T-helper 2 cell treated with Interferon-gamma antibody and Interleukin-4, amounts not matched to agents 5 μg/mL and 100 μg/mL, for 36 hours (primary cell): ENCODE measurements around the gene SETBP1.

Experiments
- DNase-seq: peaks from one replicate; pipeline ENCODE4 v3.0.0; 2021; ENCODE audit warnings: low spot score
- H3K27ac Mint-ChIP-seq: one replicate; pipeline ENCODE4 v1.8.0; 2021; ENCODE audit warnings: mild to moderate bottlenecking, mixed read lengths
- H3K27me3 Mint-ChIP-seq: one replicate; pipeline ENCODE4 v1.8.0; 2021; ENCODE audit warnings: low read depth, mixed read lengths
- H3K36me3 Mint-ChIP-seq: one replicate; pipeline ENCODE4 v1.8.0; 2021; ENCODE audit warnings: low read depth, mixed read lengths
- H3K4me1 Mint-ChIP-seq: one replicate; pipeline ENCODE4 v1.8.0; 2021; ENCODE audit warnings: low read depth, mixed read lengths
- H3K4me3 Mint-ChIP-seq: one replicate; pipeline ENCODE4 v1.8.0; 2022; ENCODE audit warnings: mild to moderate bottlenecking, moderate library complexity, mixed read lengths
- H3K9me3 Mint-ChIP-seq: one replicate; pipeline ENCODE4 v1.8.0; 2021; ENCODE audit warnings: mixed read lengths

SETBP1 gene

DNA sequence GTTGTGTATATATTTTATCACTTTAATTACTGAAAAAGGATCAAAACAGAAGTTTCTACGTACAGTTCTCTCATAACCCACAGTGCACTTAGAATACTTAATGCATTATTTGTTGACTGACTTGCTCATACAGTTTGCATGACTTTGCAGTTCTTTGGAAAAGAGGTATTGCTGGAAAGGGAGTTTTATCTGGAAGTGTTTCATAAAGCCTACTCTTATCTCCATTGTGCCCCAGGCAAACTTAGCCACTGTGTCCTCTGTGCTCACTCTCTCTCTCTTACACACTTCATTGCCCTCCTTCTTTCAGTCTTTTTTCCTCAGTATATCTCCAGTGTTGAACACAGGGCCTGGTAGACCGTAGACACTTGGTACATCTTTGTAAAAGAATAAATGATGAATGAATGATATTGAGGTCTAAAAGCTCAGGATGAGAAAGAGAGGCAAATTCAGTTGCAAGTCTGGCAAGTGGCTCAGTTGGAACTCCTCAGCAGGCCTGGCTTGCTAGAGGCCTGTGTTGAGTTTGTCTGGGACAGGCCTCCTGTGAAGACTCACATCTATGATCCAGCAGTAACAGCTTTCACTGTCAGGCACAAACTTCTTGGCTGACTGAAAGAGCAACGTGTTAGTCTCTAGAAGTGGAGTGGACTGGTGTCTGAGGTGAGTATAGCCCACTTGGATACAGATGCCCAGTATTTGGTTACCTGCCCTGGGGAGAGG, 56.1 kb downstream of the SETBP1 start:
- no peak overlapping the region for H3K27ac Mint-ChIP-seq
- no peaks in the 10 kb centered on the region for H3K9me3 Mint-ChIP-seq
- peaks cover 41% of the 10 kb centered on the region for H3K27me3 Mint-ChIP-seq
- peaks cover 33% of the 10 kb centered on the region for H3K4me1 Mint-ChIP-seq
- H3K4me3 Mint-ChIP-seq, result no peak overlapping the region
- H3K36me3 Mint-ChIP-seq, result peaks cover 3% of the 10 kb centered on the region
- no peak for DNase-seq

DNA sequence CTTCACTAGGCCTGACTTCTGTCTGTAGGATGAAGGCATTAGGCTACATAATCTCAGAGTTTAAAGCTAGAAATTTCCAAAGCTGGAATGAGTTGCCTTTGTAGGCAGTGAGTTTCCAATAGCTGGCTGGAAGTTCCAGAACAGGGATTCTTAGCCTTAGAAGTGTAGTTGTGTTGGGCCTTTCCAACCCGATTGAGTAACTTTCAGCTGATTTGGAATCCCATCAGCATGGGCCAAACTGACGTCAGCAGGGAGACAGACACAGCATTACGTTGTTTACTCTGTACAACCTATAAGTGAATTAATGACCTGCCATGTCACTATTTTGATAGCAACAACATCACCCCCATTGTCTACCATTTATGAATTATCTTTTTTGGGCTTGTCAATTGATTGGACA, 56.9 kb downstream of the SETBP1 start:
- H3K27me3 Mint-ChIP-seq, result peaks cover 45% of the 10 kb centered on the region
- H3K36me3 Mint-ChIP-seq, result peaks cover 3% of the 10 kb centered on the region
- H3K9me3 Mint-ChIP-seq, result no peaks in the 10 kb centered on the region
- H3K4me1 Mint-ChIP-seq, result peaks cover 25% of the 10 kb centered on the region
- no peak for DNase-seq
- H3K27ac Mint-ChIP-seq, result no peak overlapping the region
- no peak overlapping the region for H3K4me3 Mint-ChIP-seq

DNA sequence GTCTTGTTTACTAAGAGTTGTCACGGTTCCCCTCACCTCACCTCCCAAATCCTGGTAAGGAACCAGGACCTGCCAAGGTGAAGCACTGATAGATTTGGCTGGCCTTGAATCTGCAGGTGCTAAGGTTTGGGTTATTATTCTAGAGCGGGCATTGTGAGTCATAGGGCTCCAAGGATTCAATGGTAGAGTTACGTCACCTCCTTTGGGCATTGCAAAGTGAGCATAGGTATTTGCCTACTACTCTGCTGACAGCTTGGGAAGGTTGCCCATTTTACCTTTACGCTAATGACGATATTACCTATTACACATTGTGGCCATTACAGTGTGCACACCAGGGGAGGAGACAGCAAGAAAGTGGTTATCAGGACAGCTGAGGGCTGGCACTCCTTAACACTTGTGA, 59.3 kb downstream of the SETBP1 start:
- H3K9me3 Mint-ChIP-seq, result no peaks in the 10 kb centered on the region
- H3K4me3 Mint-ChIP-seq, result no peak overlapping the region
- no peak overlapping the region for H3K27ac Mint-ChIP-seq
- peaks cover 6% of the 10 kb centered on the region for H3K4me1 Mint-ChIP-seq
- H3K27me3 Mint-ChIP-seq, result peaks cover 47% of the 10 kb centered on the region
- H3K36me3 Mint-ChIP-seq, result peaks cover 3% of the 10 kb centered on the region
- DNase-seq, result no peak

DNA sequence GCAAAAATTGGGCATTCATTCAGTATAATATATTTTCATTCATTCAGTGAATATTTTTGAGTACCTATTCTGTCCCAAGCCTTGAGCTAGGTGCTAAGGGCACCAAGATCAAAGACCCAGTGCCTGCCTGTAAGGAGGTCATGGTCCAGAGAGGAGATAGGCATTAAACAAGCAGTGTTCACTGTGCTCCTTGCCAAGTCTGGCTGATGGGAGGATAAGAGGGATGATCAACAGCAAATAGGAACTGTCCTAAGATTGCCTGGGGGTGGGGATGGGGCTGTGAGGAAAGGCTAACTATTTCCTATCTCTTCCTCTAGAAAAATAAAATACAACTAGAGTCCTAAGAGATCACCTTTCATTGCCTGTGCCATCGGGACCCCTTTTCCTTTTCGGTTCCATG, 60.4 kb downstream of the SETBP1 start:
- H3K4me3 Mint-ChIP-seq, result no peak overlapping the region
- H3K4me1 Mint-ChIP-seq, result peaks cover 2% of the 10 kb centered on the region

DNA sequence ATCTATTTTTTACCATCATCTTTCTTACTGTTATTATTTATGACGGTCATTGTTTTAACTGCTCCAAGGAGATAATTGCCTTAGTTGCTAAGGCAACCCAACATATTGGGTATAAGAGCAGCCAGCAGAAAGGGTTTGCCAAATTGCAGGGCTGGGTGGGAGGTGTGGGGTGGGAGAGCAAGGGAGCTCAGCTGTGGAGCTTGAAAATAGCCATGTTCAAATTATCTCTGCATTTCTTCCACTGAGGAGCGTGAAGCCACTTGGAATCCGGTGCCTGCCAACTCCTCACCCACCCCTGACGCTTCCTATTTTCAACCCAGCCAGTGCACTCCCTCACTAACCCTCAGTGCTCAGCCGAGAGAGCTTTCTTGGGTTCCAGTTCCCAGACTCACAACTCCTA, 60.8 kb downstream of the SETBP1 start:
- Mint-ChIP-seq H3K36me3 (peaks cover 3% of the 10 kb centered on the region), H3K27me3 (peaks cover 51% of the 10 kb centered on the region)

More for the DNA sequence above, 60.4 kb downstream of the SETBP1 start:
- DNase-seq, result no peak
- no peak overlapping the region for H3K27ac Mint-ChIP-seq
- no peaks in the 10 kb centered on the region for H3K9me3 Mint-ChIP-seq
- H3K27me3 Mint-ChIP-seq, result peaks cover 51% of the 10 kb centered on the region
- H3K36me3 Mint-ChIP-seq, result peaks cover 3% of the 10 kb centered on the region

DNA sequence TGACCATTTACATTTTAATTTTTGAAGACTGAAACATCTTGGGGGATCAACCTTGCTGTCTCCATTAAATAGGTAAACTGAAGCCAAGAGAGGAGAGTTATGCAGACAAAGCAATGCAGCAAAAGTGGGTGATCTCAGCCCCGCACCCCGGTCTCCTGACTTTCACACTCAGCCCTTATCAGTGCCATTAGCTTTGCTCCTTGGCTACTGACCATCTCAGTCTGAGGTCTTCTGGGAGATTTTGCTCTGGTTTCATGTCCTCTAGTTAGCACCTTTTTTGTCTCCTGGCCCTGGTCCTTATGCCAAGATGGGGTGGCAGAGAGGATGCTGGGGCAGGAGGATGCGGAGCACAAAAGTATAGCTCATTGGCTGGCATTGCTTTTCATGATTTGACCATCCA, 61.4 kb downstream of the SETBP1 start:
- Mint-ChIP-seq H3K4me3 (no peak overlapping the region), H3K27ac (no peak overlapping the region), H3K9me3 (no peaks in the 10 kb centered on the region), H3K4me1 (peaks cover 2% of the 10 kb centered on the region), H3K36me3 (no peaks in the 10 kb centered on the region), H3K27me3 (peaks cover 49% of the 10 kb centered on the region)
- DNase-seq, result no peak

More for the DNA sequence above, 60.8 kb downstream of the SETBP1 start:
- Mint-ChIP-seq H3K4me3 (no peak overlapping the region), H3K27ac (no peak overlapping the region), H3K4me1 (peaks cover 2% of the 10 kb centered on the region), H3K9me3 (no peaks in the 10 kb centered on the region)
- no peak for DNase-seq

DNA sequence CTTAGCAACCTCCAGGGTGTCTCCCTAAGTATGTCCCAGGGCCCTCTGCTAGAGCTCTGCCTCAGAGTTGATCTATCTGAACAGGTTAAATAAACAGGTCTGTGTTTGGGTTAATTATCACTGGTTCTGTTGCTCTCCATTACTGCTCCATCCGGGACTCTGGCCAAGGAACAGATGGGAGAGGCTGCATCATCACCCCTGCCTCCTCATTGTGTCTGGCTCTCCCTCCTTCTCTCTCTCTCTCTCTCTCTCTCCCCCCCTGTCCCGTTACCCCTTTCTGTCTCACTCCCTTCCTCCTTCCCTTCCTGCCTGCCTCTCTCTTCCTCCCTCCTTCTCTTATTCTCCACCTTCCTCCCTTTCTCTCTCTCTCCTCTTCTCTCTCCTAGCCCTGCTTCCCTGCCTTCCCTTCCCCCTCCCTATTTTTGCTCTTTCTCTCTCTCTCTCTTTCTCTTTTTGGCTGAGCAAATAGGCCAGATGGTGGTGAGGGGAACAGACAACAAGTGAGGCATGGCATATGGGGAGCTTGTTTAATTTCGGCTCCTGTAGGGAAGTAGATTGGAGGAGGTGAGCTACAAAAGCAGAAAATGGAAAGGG, 62.1 kb downstream of the SETBP1 start:
- Mint-ChIP-seq H3K4me1 (peaks cover 2% of the 10 kb centered on the region), H3K4me3 (no peak overlapping the region), H3K27ac (no peak overlapping the region), H3K36me3 (peaks cover under 1% of the 10 kb centered on the region), H3K27me3 (peaks cover 49% of the 10 kb centered on the region), H3K9me3 (no peaks in the 10 kb centered on the region)
- DNase-seq, result no peak

DNA sequence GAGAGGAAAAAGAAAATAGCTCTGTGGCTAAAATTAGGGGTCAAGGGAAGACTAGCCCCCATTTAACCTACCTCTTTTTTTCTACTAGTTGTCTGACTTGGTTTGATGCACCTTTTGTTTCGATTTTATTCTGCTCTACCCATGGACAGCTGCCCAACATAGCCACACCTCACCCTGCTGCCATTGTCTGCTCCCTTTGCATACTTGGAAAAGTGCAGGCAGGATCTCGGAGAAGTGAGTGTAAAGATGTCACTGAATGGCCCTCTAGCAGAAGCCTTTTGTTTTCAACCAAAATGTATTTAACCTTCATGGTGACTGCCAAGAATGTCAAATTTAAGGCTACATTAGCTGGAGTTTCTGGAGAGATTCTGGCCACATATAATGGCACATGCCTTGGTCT, 62.9 kb downstream of the SETBP1 start:
- no peak overlapping the region for H3K4me3 Mint-ChIP-seq
- peaks cover 2% of the 10 kb centered on the region for H3K4me1 Mint-ChIP-seq
- H3K27me3 Mint-ChIP-seq, result peaks cover 50% of the 10 kb centered on the region
- H3K36me3 Mint-ChIP-seq, result peaks cover 2% of the 10 kb centered on the region
- DNase-seq, result no peak
- no peaks in the 10 kb centered on the region for H3K9me3 Mint-ChIP-seq
- no peak overlapping the region for H3K27ac Mint-ChIP-seq

DNA sequence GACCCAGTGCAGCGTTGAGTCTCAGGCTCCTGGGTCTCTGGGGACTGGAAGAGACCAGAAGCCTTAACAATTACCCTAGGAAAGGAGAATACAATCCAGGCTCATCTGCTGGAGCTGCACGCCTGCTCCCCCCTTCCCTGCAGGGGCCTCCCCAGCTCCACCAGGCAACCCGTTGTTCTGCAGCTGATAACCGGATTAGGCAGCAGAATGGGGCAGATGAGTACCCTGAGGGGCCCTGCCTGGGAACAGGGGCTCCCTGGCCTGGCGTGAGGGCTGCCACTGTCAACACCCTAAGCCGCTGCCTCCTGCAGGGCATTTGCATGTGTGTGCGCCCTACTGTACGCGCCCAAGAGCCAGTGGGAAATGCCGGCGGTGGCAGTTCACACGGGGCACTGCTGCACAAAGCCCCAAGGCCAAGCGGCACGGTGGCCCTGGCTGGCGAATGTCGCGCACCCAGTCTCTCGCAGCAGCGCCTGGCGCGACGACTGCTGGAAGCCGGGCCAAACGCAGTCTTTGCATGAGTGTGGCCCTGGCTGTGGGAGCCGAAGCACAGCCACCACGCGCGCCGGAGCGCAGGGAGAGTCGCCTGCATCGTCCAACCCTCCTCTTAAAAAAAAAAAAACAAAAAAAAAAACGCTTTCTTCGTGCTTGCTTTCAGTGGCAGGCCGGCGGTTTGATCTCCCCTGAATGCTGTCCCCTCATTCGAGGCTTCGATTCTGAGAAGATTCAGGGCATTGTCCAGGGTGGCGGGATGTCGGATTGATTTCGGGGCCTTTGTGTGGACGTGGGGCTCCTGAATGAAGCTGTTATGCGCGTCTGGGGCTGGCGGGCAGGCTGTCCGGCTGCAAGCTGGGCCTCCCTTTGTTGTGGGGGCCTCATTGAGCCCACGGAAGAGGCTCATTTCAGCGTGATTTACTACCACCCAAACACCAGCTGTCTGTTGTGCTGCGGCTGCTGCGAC, 63.8 kb downstream of the SETBP1 start:
- Mint-ChIP-seq H3K9me3 (no peaks in the 10 kb centered on the region), H3K4me3 (no peak overlapping the region), H3K4me1 (peaks cover 2% of the 10 kb centered on the region), H3K36me3 (peaks cover 2% of the 10 kb centered on the region), H3K27ac (no peak overlapping the region), H3K27me3 (peaks cover 51% of the 10 kb centered on the region)
- DNase-seq, result no peak

DNA sequence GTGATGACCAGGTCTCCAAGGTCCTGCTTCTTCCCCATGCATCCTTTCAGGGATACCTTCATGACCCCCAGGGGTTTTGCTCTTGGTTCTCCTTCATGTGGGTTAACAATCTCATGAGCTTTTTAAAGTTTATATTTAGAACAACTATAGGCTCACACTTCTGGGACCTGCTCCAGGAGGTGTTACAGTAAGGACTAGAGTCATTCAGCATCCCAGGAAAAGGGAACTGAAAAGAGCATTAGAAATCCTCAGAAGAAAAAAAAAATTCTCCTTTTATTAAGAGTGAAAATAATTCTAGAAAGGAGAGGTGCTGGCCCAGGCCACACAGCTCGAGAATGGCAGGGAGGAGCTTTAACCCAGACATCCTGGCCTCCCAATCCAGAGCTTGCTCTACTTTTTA, 66.5 kb downstream of the SETBP1 start:
- no peak overlapping the region for H3K27ac Mint-ChIP-seq

DNA sequence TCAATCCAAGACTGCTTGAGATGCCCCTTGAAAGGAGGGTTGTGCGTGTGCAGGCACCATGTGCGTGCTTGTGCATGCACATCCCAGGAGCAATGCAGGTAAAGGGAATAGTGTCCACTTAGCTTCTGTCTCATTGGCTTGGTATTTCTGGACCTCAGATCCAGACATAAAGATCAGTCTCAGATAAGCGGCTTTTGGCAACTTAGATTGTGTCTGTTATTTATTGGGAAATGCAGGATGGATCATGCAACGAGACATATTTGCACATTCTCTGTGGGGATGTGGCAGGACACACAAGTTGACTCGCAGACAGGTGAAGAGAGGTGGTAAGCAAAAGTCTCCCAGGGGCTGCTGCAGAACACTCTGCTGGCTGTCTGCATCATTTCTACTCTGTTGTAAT, 67.9 kb downstream of the SETBP1 start:
- no peaks in the 10 kb centered on the region for H3K9me3 Mint-ChIP-seq
- H3K4me3 Mint-ChIP-seq, result no peak overlapping the region
- H3K27me3 Mint-ChIP-seq, result peaks cover 24% of the 10 kb centered on the region
- no peak overlapping the region for H3K27ac Mint-ChIP-seq
- peaks cover 5% of the 10 kb centered on the region for H3K4me1 Mint-ChIP-seq
- DNase-seq, result no peak
- H3K36me3 Mint-ChIP-seq, result peaks cover 9% of the 10 kb centered on the region

More for the DNA sequence above, 66.5 kb downstream of the SETBP1 start:
- Mint-ChIP-seq H3K4me1 (peaks cover 6% of the 10 kb centered on the region), H3K4me3 (no peak overlapping the region), H3K9me3 (no peaks in the 10 kb centered on the region), H3K36me3 (peaks cover 8% of the 10 kb centered on the region), H3K27me3 (peaks cover 34% of the 10 kb centered on the region)
- no peak for DNase-seq

DNA sequence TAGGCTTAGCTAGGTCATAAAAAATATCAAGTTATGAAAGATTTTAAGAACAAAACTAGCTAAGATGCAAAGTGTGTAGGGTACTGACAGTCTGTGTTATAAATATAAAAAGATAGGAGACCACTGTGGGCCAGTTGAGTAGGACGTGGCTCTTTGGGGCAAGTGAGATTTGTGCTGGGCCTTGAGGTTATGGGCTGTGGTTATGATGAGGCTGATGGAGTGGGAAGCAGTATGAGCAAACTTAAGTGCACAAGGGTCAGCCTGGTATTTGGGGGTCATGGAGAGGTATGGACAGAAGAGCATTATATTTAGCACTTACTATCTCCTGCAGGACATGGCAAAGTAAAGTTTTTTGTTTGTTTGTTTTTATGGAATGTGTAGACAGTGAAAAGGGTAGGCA, 70.1 kb downstream of the SETBP1 start:
- Mint-ChIP-seq H3K9me3 (no peaks in the 10 kb centered on the region), H3K27me3 (peaks cover 24% of the 10 kb centered on the region), H3K4me3 (no peak overlapping the region), H3K36me3 (peaks cover 13% of the 10 kb centered on the region), H3K4me1 (peaks cover 7% of the 10 kb centered on the region), H3K27ac (no peak overlapping the region)
- DNase-seq, result no peak

DNA sequence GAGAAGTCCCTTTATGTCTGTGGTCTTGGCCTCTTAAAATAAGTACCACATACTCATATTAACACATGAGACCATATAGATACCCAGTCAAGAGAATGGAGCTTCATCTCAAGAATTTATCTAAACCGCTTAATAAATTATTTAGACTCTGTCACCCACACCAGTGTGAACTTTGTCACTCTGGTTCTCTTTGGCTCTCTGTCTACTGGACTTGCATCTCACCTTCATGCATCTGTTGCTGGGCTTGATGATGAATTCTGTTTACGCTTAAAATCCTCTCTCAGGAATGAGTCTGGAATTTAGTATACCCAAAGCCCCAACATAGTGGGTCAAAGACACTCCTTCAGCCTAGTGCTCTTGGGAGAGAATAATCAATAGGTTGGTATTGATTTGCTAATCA, 73.9 kb downstream of the SETBP1 start:
- Mint-ChIP-seq H3K36me3 (peaks cover 15% of the 10 kb centered on the region), H3K9me3 (no peaks in the 10 kb centered on the region), H3K27me3 (peaks cover 12% of the 10 kb centered on the region), H3K4me1 (peaks cover 27% of the 10 kb centered on the region), H3K27ac (no peak overlapping the region), H3K4me3 (no peak overlapping the region)
- no peak for DNase-seq
